Omental fat pad (tissue), 4 donors: Measurements from ENCODE around the gene CXXC5. TPM values are rescaled to one million over a fixed set of nuclear protein-coding genes. Genes with fewer than 3 reads are reported as not detected.

Source experiments
- ATAC-seq: fragments of 150-250 bp; one replicate; pipeline ENCODE4 v1.9.1; 2016; ENCODE audit warnings: mild to moderate bottlenecking, moderate library complexity; ENCODE audit not compliant: low FRiP score
- DNase-seq: peaks from one replicate; pipeline ENCODE4 v3.0.0-alpha.2; 2019; ENCODE audit warnings: low spot score
- total RNA-seq, 4 donors: library from RNA; depleted of rRNA; stranded (reverse); fragments of >200 nt; gene quantifications; one replicate each; pipeline ENCODE4 v1.1.0, GENCODE V29; 2016
- TF ChIP-seq, protein P1 (sequence below), 3 donors: fragments of 450-650 bp; IDR thresholded peaks; one replicate each; pipeline ENCODE4 v1.5.1; 2016 to 2017; ENCODE audit warnings: antibody characterized with exemption in 3 of 3, mild to moderate bottlenecking in 3 of 3, moderate library complexity in 2 of 3

CXXC5 gene
- total RNA-seq, 4 donors from 2014 or later: 14.9 to 27.3 (median 25.0) TPM

DNA sequence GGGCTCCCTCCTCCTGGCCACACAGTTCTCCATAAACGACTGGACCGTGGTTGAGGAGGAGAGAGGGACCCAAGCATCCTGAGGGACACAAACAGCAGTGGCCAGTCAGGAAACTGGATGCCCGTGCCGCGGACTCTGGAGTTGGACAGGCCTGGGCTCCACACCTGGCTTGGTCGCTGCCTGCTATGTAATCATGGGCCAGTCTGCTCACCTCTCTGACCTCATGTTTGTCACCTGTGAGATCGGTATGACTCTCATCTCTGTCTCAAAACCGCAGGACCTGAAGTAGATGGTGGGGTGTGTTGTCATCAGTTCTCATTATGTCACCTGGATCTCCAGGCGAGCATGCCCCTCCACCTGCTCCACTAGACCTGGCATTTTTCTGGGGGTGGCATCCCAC is 14.5 kb downstream of the CXXC5 start:
- DNase-seq (no peak), ATAC-seq (no peak)
- TF ChIP-seq, protein P1, sequence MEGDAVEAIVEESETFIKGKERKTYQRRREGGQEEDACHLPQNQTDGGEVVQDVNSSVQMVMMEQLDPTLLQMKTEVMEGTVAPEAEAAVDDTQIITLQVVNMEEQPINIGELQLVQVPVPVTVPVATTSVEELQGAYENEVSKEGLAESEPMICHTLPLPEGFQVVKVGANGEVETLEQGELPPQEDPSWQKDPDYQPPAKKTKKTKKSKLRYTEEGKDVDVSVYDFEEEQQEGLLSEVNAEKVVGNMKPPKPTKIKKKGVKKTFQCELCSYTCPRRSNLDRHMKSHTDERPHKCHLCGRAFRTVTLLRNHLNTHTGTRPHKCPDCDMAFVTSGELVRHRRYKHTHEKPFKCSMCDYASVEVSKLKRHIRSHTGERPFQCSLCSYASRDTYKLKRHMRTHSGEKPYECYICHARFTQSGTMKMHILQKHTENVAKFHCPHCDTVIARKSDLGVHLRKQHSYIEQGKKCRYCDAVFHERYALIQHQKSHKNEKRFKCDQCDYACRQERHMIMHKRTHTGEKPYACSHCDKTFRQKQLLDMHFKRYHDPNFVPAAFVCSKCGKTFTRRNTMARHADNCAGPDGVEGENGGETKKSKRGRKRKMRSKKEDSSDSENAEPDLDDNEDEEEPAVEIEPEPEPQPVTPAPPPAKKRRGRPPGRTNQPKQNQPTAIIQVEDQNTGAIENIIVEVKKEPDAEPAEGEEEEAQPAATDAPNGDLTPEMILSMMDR (IDR thresholded peaks at IDR 0.05): no peak

DNA sequence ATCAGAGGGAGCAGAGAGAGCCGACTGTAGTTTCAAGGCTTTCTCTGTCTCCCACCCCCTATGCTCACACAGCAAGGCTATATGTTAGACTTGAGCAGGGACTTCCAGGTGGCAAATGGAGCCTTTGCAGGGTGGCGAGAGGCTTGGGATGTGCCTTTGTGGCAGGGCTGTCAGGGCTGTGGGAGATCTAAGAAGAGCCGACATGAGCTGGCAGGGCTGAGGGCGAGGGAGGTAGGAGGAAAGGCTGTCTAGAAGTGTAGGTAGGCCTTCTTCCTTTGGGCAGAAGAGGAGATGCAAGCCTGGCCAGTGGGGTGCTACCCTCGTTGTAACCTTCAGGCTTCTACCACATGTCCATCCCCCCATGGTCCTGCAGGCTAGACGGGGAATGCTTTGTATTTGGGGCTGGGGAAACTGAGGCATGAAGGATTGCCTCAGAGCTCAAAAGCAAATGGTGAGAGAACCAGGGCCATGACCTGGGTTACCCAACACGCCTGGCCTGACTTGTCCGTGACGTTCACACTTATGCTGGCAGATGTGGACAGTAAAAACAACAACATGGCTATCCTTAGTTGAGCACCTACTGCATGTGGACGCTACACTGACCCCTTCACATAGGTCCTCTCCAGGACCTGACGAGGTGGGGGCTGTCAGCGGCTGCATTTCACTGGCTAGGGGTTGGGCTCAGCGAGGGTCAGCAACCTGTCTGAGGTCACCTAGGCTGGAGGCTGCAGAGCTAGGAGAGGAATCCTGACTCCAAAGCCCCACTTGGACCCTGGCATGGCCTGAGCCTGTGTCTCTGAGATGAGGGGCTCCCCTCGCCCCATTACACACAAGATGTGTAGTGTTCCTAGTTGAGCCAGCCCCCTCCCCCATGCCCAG is 15.3 kb downstream of the CXXC5 start:
- TF ChIP-seq, protein P1 (IDR thresholded peaks at IDR 0.05): no peak
- no peak for ATAC-seq

DNA sequence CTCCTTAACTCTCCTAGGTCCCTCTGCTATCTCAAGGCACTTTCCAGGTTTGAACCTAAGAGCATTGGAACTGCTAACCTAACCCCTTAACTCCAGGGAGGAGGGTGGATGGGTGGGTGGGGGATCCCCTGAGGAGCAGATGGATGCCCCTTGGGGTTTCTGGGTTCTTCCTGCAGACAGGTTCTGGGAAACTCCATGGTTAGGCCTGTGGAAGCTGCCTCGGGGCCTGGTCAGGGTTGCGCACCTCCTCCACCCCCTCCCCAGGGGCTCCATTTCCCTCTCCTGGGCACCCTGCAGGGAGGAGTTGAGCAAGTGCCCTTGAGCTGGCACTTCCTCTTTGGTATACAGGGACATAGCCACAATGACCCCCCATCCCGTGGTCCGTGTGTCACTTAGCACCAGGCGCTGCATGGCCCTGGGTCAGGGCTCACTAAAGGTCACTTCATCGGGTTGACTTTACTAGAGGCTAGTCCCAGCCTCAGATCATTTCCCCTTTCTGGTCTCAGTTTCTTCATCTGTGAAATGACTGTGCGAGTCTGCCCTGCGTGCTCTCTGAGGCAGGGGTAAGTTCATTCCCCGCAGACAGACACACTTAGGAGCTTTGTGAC is 16.0 kb downstream of the CXXC5 start:
- ATAC-seq (no peak), DNase-seq (no peak)
- TF ChIP-seq, protein P1 (IDR thresholded peaks at IDR 0.05): no peak

More for the DNA sequence above, 15.3 kb downstream of the CXXC5 start:
- no peak for DNase-seq

DNA sequence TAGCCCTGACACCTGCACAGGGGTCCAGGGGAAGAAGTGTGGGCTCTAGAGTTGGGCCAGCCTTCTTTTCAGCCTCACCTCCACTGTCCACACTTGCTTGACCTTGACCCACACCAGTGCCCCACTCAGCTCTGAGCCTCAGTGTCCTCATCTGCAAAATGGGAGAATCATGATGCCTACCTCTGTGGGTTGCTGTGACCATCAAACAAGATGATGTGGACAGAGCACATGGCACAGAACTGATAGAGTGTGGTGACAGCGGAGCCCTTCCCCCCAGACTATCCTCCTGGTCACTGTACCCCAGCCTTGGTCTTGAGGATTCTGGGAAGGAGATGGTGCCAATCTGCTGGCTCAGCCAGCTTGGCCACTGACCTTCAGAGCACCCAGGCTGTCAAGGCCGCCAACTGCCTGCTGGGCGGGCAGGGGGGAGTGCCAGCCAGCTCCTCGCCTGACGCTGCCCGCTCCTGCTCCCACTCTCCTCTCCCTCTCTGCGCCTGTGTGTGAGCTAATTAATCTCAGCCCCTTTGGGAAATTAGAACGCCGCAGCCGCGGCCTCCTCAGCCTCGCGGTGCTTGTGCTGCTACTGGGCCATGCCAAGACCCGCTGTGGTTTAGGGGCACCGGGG is 16.7 kb downstream of the CXXC5 start:
- ATAC-seq: no peak

DNA sequence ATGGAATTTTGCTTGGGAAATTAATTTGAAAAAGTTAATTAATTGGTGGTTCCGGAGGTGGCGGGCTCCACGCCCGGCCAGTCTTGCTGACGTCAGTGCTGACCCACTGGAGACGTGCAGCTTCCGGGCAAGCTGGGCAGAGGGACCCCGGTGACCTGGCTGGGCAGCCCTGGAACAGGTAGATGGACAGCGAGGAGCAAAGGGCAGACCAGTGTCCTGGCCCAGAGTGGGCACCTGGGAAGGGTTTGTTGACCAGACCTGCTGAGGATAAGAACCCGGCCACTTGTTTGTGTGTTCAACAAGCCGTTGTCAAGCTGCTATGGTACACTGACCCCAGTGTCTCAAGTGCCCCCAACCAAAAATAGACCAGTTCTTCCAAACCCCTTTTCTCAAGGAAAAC is 17.5 kb downstream of the CXXC5 start:
- TF ChIP-seq, protein P1 (IDR thresholded peaks at IDR 0.05): no peak
- no peak for ATAC-seq
- no peak for DNase-seq

More for the DNA sequence above, 16.7 kb downstream of the CXXC5 start:
- no peak for DNase-seq
- TF ChIP-seq, protein P1 (IDR thresholded peaks at IDR 0.05): no peak

DNA sequence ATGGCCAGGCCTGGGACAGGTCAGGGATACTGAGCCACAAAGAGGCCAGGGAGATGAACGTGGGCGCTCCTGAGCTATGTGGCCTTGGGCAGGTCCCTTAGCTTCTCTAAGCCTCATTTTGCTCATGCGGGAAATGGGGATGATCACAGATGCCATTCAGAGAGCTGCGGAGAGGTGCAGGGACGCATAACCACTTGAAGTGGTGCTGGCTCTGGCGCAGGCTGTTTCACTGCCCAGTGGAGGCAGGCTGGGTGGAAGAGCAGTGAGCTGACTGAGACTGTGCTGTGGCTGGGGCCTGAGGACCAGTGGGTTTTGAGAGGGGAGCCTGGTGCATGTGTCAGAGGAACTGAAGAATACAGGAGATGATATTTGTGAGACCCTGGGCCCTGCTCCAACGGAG is 18.4 kb downstream of the CXXC5 start:
- no peak for DNase-seq
- TF ChIP-seq, protein P1 (IDR thresholded peaks at IDR 0.05): no peak
- no peak for ATAC-seq
